Esophagus squamous epithelium (tissue), 4 donors: ENCODE data around the gene C19orf81.

Source experiments
- POLR2A ChIP-seq, 4 donors: fragments of 450-650 bp; IDR thresholded peaks; one replicate each; pipeline ENCODE4 v1.6.1; 2017; ENCODE audit warnings: antibody characterized with exemption in 4 of 4, mild to moderate bottlenecking in 4 of 4, moderate library complexity in 3 of 4
- TF ChIP-seq, protein P1 (sequence below), 6 experiments: fragments of 450-650 bp in 4 of 6; fragments of 200-600 bp in 2 of 6; sonication (generic) in 2 of 6; IDR thresholded peaks; one replicate each; pipeline ENCODE4 v1.5.1; 2016 to 2019; ENCODE audit warnings: antibody characterized with exemption in 6 of 6, mild to moderate bottlenecking in 4 of 6, moderate library complexity in 4 of 6

DNA sequence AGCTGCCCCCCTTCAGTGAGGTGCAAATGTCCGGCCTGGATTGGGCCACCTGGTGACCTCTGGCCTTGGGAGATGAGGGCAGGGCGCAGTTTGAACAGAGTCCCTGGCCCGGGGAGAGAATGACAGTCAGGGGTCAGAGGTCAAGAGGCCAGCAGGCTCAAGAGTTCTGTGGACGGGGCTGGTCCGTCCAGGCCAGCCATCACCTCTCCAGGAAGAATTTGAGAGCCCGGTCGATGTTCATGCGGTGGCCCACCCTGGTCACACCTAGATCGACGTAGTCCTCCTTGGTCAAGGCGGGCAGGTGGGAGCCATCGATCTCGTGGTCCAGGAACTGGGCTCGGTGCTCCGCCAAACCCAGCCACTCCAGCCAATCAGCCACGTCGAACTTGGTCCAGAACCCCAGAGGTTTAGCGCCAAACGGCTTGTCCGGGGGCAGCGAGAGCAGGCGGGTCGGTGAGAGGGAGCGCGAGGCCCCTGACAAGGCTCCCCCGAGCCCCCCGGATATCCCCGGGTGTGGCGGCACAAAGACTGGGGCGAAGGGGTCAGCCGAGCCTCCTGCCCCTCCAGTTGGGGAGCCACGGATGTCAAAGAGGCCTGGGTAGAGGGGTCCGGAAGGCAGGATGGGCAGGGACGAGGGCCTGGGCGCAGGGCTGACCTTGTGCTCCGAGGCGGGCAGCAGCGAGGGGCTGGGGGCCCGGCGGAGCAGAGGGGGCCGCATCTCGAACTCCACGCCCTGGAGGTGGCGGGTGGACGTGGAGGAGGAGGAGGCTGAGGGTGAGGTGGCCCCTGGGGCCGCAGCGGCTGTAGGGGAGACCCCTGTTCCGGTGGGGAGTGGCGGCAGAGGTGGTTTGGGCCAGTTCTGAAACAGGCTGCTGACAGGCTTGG is 12.8 kb downstream of the C19orf81 start:
- TF ChIP-seq, protein P1, sequence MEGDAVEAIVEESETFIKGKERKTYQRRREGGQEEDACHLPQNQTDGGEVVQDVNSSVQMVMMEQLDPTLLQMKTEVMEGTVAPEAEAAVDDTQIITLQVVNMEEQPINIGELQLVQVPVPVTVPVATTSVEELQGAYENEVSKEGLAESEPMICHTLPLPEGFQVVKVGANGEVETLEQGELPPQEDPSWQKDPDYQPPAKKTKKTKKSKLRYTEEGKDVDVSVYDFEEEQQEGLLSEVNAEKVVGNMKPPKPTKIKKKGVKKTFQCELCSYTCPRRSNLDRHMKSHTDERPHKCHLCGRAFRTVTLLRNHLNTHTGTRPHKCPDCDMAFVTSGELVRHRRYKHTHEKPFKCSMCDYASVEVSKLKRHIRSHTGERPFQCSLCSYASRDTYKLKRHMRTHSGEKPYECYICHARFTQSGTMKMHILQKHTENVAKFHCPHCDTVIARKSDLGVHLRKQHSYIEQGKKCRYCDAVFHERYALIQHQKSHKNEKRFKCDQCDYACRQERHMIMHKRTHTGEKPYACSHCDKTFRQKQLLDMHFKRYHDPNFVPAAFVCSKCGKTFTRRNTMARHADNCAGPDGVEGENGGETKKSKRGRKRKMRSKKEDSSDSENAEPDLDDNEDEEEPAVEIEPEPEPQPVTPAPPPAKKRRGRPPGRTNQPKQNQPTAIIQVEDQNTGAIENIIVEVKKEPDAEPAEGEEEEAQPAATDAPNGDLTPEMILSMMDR (IDR thresholded peaks at IDR 0.05): no peak
- no peak for TF ChIP-seq POLR2A (IDR thresholded peaks at IDR 0.05)
